WTC11 (cell line): Measurements from ENCODE around the gene ARHGEF28. TPM values are rescaled to one million over a fixed set of nuclear protein-coding genes. Genes with fewer than 3 reads are reported as not detected.

Experiments used
- ATAC-seq: fragments of 200-7000 bp; cut with Tn5 transposase; 2 replicates; pipeline ENCODE4 v1.10.0; 2021; ENCODE audit warnings: mild to moderate bottlenecking, moderate library complexity
- CTCF ChIA-PET: fragments of 300-600 bp; sonication (Branson Sonifier 250); formaldehyde crosslinking; loops from one replicate; lab custom pipeline; 2021; ENCODE audit warnings: antibody characterized with exemption; lab: Charles Lee
- POLR2A ChIA-PET: fragments of 350-600 bp; sonication (Branson Sonifier 250); formaldehyde crosslinking; loops from one replicate; lab custom pipeline; 2021; ENCODE audit warnings: antibody characterized with exemption; lab: Charles Lee
- DNase-seq: peaks from one replicate; pipeline ENCODE4 v3.0.0; 2021; ENCODE audit warnings: low spot score
- H3K27ac Mint-ChIP-seq: 2 replicates; pipeline ENCODE4 v1.8.0; 2021; ENCODE audit warnings: mixed read lengths
- H3K27me3 Mint-ChIP-seq: 2 replicates; pipeline ENCODE4 v1.8.0; 2021; ENCODE audit warnings: low read depth, mild to moderate bottlenecking, moderate library complexity, mixed read lengths
- H3K36me3 Mint-ChIP-seq: 2 replicates; pipeline ENCODE4 v1.8.0; 2021; ENCODE audit warnings: mixed read lengths
- H3K4me1 Mint-ChIP-seq: 2 replicates; pipeline ENCODE4 v1.8.0; 2022; ENCODE audit warnings: mixed read lengths
- H3K4me3 Mint-ChIP-seq: 2 replicates; pipeline ENCODE4 v1.8.0; 2021; ENCODE audit warnings: mild to moderate bottlenecking, moderate library complexity, mixed read lengths
- H3K9me3 Mint-ChIP-seq: 2 replicates; pipeline ENCODE4 v1.8.0; 2021; ENCODE audit warnings: mixed read lengths
- CBFB ChIP-seq: sonication (generic); formaldehyde crosslinking; IDR thresholded peaks from 2 replicates; pipeline ENCODE4 v1.8.1; 2022; ENCODE audit warnings: mild to moderate bottlenecking, low read depth, missing genetic modification reagents
- CDX4 ChIP-seq: fragments of 250-450 bp; sonication (Bioruptor Pico); IDR thresholded peaks from 2 replicates; pipeline ENCODE4 v1.9.0; 2021; ENCODE audit warnings: moderate library complexity, mild to moderate bottlenecking, inconsistent platforms, borderline replicate concordance
- CREM ChIP-seq: sonication (generic); formaldehyde crosslinking; IDR thresholded peaks from 2 replicates; pipeline ENCODE4 v1.8.1; 2022; ENCODE audit warnings: mild to moderate bottlenecking, missing genetic modification reagents, moderate library complexity
- CTCF ChIP-seq: fragments of 200-600 bp; IDR thresholded peaks from 2 replicates; pipeline ENCODE4 v1.8.0; 2022; ENCODE audit warnings: antibody characterized with exemption
- EMX1 ChIP-seq: fragments of 250-450 bp; sonication (Bioruptor Pico); IDR thresholded peaks from 2 replicates; pipeline ENCODE4 v1.8.0; 2021; ENCODE audit warnings: mild to moderate bottlenecking
- FOXP1 ChIP-seq: sonication (generic); formaldehyde crosslinking; IDR thresholded peaks from 2 replicates; pipeline ENCODE4 v1.8.0; 2022; ENCODE audit warnings: missing genetic modification reagents, mild to moderate bottlenecking, moderate library complexity, borderline replicate concordance
- JUN ChIP-seq: sonication (generic); formaldehyde crosslinking; IDR thresholded peaks from 2 replicates; pipeline ENCODE4 v1.8.0; 2023; ENCODE audit warnings: mild to moderate bottlenecking, missing genetic modification reagents
- MLX ChIP-seq: sonication (generic); formaldehyde crosslinking; IDR thresholded peaks from 2 replicates; pipeline ENCODE4 v1.8.1; 2023; ENCODE audit warnings: mild to moderate bottlenecking, missing genetic modification reagents, moderate library complexity
- MYBL2 ChIP-seq: sonication (generic); formaldehyde crosslinking; IDR thresholded peaks from 2 replicates; pipeline ENCODE4 v1.8.1; 2023; ENCODE audit warnings: mild to moderate bottlenecking, moderate library complexity, missing genetic modification reagents
- NR3C1 ChIP-seq: sonication (generic); formaldehyde crosslinking; conservative IDR thresholded peaks from 2 replicates; pipeline ENCODE4 v1.8.1; 2023; ENCODE audit warnings: low read depth, mild to moderate bottlenecking, missing genetic modification reagents
- PRRX2 ChIP-seq: fragments of 250-450 bp; sonication (Bioruptor Pico); IDR thresholded peaks from 2 replicates; pipeline ENCODE4 v1.8.0; 2021; ENCODE audit warnings: mild to moderate bottlenecking
- USF1 ChIP-seq: sonication (generic); formaldehyde crosslinking; IDR thresholded peaks from 2 replicates; pipeline ENCODE4 v1.8.0; 2022; ENCODE audit warnings: mild to moderate bottlenecking, missing genetic modification reagents
- USF2 ChIP-seq: sonication (generic); formaldehyde crosslinking; IDR thresholded peaks from 2 replicates; pipeline ENCODE4 v1.8.1; 2023; ENCODE audit warnings: mild to moderate bottlenecking, missing genetic modification reagents, moderate library complexity
- ZNF121 ChIP-seq: sonication (generic); formaldehyde crosslinking; IDR thresholded peaks from 2 replicates; pipeline ENCODE4 v1.8.0; 2023; ENCODE audit warnings: missing genetic modification reagents
- ZNF232 ChIP-seq: sonication (generic); formaldehyde crosslinking; IDR thresholded peaks from 2 replicates; pipeline ENCODE4 v1.8.0; 2022; ENCODE audit warnings: mild to moderate bottlenecking, missing genetic modification reagents
- ZNF263 ChIP-seq: sonication (generic); formaldehyde crosslinking; IDR thresholded peaks from 2 replicates; pipeline ENCODE4 v1.8.1; 2022; ENCODE audit warnings: low read depth, mild to moderate bottlenecking, moderate library complexity, missing genetic modification reagents
- ZNF671 ChIP-seq: fragments of 250-450 bp; sonication (Bioruptor Pico); IDR thresholded peaks from 2 replicates; pipeline ENCODE4 v1.8.0; 2021; ENCODE audit warnings: mild to moderate bottlenecking
- total RNA-seq: library from RNA; stranded (reverse); gene quantifications from 3 replicates; pipeline ENCODE4 v1.2.3, GENCODE V29; 2021

The ARHGEF28 gene
- total RNA-seq, 1 experiment from 2014 or later: 0.96 TPM

- peaks cover 19% of the 10 kb centered on the region for H3K9me3 Mint-ChIP-seq
- peaks cover 2% of the 10 kb centered on the region for H3K36me3 Mint-ChIP-seq
- H3K27me3 Mint-ChIP-seq: no peaks in the 10 kb centered on the region
- TF ChIP-seq MYBL2 (CRISPR knock-in tag) (no peak), USF2 (CRISPR knock-in tag) (no peak), ZNF232 (CRISPR knock-in tag) (no peak), ZNF263 (CRISPR knock-in tag) (no peak), CBFB (CRISPR knock-in tag) (no peak), EMX1 (no peak), PRRX2 (CRISPR knock-in tag) (no peak), USF1 (CRISPR knock-in tag) (no peak), CDX4 (no peak), CREM (CRISPR knock-in tag) (no peak)
- ChIA-PET POLR2A (no interaction called here), CTCF (interaction anchor here (0.8 kb wide), 1 partner anchor 13 kb away, joined by 3 read pairs; no protein-coding TSS in a partner anchor)
- DNase-seq (no peak), ATAC-seq (no peak)
- H3K4me1 Mint-ChIP-seq: no peaks in the 10 kb centered on the region
- no peak overlapping the region for H3K27ac Mint-ChIP-seq
- no peak overlapping the region for H3K4me3 Mint-ChIP-seq
Observed at GRCh38 chr5:73603998-73604397, 22.0 kb upstream of the ARHGEF28 start.

- ChIA-PET POLR2A (no interaction called here), CTCF (no interaction called here)
- ATAC-seq: no peak
- TF ChIP-seq FOXP1 (no peak), ZNF263 (CRISPR knock-in tag) (no peak), MLX (CRISPR knock-in tag) (no peak), ZNF121 (CRISPR knock-in tag) (no peak)
- H3K27ac Mint-ChIP-seq: no peak overlapping the region
- H3K4me1 Mint-ChIP-seq: no peaks in the 10 kb centered on the region
- peaks cover under 1% of the 10 kb centered on the region; the same call in 1 of the 2 replicates for H3K27me3 Mint-ChIP-seq
- DNase-seq: no peak
- peaks cover 2% of the 10 kb centered on the region for H3K36me3 Mint-ChIP-seq
- H3K4me3 Mint-ChIP-seq: no peak overlapping the region
- H3K9me3 Mint-ChIP-seq: peaks cover 24% of the 10 kb centered on the region
Observed at GRCh38 chr5:73605223-73606087, 20.5 kb upstream of the ARHGEF28 start.

GRCh38 chr5:73606206-73606753, 19.7 kb upstream of the ARHGEF28 start:
- Mint-ChIP-seq H3K9me3 (peaks cover 24% of the 10 kb centered on the region), H3K4me1 (no peaks in the 10 kb centered on the region), H3K36me3 (peaks cover 2% of the 10 kb centered on the region), H3K4me3 (no peak overlapping the region), H3K27ac (no peak overlapping the region), H3K27me3 (peaks cover 4% of the 10 kb centered on the region; the same call in 1 of the 2 replicates)
- TF ChIP-seq NR3C1 (CRISPR knock-in tag) (no peak), ZNF121 (CRISPR knock-in tag) (no peak), CTCF (no peak), ZNF671 (no peak), JUN (CRISPR knock-in tag) (no peak)
- DNase-seq (no peak), ATAC-seq (no peak)
- ChIA-PET POLR2A (no interaction called here), CTCF (interaction anchor here (0.7 kb wide), 1 partner anchor 304 kb away, joined by 6 read pairs; no protein-coding TSS in a partner anchor)
